NB4 (cell line): ENCODE results near the gene NPAS3.

ENCODE experiments used
- CTCF ChIP-seq: IDR thresholded peaks from one replicate; pipeline ENCODE4 v1.5.1; 2012; ENCODE audit warnings: low read depth, low read length
- MAX ChIP-seq: IDR thresholded peaks from 2 replicates; pipeline ENCODE4 v1.6.1; 2011; ENCODE audit warnings: low read depth, low read length

GRCh38 chr14:33692762-33693161, 754.1 kb downstream of the NPAS3 start:
- TF ChIP-seq CTCF (no peak), MAX (no peak)
